WERI-Rb-1 (cell line): ENCODE data around the gene FAT2.

ENCODE experiments used
- DNase-seq: peaks from one replicate; pipeline ENCODE4 v3.0.0-alpha.2; 2020
- H3K27ac ChIP-seq: fragments of 250-450 bp; sonication (Bioruptor Pico); 2 replicates; pipeline ENCODE4 v1.5.1; 2020; ENCODE audit warnings: mild to moderate bottlenecking, moderate library complexity
- H3K27me3 ChIP-seq: fragments of 250-450 bp; sonication (Bioruptor Pico); 2 replicates; pipeline ENCODE4 v1.5.1; 2021; ENCODE audit warnings: mild to moderate bottlenecking, low read depth, moderate library complexity; ENCODE audit not compliant: insufficient read depth, severe bottlenecking
- H3K36me3 ChIP-seq: fragments of 250-450 bp; sonication (Bioruptor Pico); 2 replicates; pipeline ENCODE4 v1.5.1; 2020; ENCODE audit warnings: mild to moderate bottlenecking, moderate library complexity
- H3K4me3 ChIP-seq: 2 replicates; pipeline ENCODE4 v1.5.1; 2011; ENCODE audit warnings: low read depth, mild to moderate bottlenecking, control low read depth, low read length
- H3K9me3 ChIP-seq: fragments of 250-450 bp; sonication (Bioruptor Pico); 2 replicates; pipeline ENCODE4 v1.5.1; 2021; ENCODE audit warnings: mild to moderate bottlenecking, moderate library complexity; ENCODE audit not compliant: severe bottlenecking
- TF ChIP-seq, protein P1 (sequence below): IDR thresholded peaks from 2 replicates; pipeline ENCODE4 v1.5.1; 2011; ENCODE audit warnings: low read depth, mild to moderate bottlenecking, control low read depth, inconsistent platforms, low read length

FAT2 gene

GRCh38 chr5:151624476-151624875 is 33.3 kb upstream of the FAT2 start:
- DNase-seq: no peak
- H3K27me3 ChIP-seq: no peaks in the 10 kb centered on the region
- no peak overlapping the region for H3K4me3 ChIP-seq
- no peaks in the 10 kb centered on the region for H3K36me3 ChIP-seq
- H3K27ac ChIP-seq: no peak overlapping the region
- no peaks in the 10 kb centered on the region for H3K9me3 ChIP-seq
- TF ChIP-seq, protein P1, sequence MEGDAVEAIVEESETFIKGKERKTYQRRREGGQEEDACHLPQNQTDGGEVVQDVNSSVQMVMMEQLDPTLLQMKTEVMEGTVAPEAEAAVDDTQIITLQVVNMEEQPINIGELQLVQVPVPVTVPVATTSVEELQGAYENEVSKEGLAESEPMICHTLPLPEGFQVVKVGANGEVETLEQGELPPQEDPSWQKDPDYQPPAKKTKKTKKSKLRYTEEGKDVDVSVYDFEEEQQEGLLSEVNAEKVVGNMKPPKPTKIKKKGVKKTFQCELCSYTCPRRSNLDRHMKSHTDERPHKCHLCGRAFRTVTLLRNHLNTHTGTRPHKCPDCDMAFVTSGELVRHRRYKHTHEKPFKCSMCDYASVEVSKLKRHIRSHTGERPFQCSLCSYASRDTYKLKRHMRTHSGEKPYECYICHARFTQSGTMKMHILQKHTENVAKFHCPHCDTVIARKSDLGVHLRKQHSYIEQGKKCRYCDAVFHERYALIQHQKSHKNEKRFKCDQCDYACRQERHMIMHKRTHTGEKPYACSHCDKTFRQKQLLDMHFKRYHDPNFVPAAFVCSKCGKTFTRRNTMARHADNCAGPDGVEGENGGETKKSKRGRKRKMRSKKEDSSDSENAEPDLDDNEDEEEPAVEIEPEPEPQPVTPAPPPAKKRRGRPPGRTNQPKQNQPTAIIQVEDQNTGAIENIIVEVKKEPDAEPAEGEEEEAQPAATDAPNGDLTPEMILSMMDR: no peak

DNA sequence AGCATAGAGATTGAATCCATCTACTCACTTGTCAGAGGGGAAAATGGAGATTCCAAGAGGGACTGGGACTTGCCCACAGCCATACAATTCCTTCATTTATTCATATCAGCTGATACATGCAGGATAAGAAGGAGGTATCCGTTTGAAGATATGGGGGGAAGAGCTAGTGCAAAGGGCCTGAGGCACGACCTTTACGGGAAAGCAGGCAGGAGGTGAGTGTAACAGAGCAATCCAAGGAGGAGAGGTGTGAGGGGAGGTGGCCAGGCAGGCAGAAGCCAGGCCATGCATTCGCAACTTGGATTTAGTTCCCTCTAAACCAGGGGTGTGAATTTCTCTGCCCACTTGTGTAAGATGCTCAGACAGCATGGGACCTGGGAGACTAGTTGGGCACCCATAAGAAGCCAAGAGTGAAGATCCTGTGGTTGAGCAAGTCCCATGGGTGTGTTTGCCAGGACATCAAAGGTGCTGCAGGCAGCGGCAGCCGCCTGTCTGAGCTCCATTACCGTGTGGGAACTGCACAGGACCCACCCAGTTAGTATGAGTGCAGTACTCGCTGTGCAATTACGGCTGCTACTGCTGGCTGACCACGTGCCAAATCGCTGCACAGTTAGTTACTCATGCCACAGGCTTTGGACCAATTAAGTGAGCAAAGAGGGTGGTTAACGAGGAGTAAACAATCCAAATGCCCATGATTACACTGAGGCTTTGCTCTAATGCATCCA is 31.4 kb upstream of the FAT2 start:
- Histone ChIP-seq H3K9me3 (no peaks in the 10 kb centered on the region), H3K4me3 (no peak overlapping the region), H3K27ac (no peak overlapping the region), H3K27me3 (no peaks in the 10 kb centered on the region), H3K36me3 (no peaks in the 10 kb centered on the region)
- no peak for DNase-seq
- TF ChIP-seq, protein P1: no peak

- Histone ChIP-seq H3K27me3 (no peaks in the 10 kb centered on the region), H3K9me3 (no peaks in the 10 kb centered on the region), H3K27ac (no peak overlapping the region), H3K36me3 (no peaks in the 10 kb centered on the region), H3K4me3 (no peak overlapping the region)
- TF ChIP-seq, protein P1: no peak
- DNase-seq: no peak
Observed at GRCh38 chr5:151620461-151620840, 29.3 kb upstream of the FAT2 start.

DNA sequence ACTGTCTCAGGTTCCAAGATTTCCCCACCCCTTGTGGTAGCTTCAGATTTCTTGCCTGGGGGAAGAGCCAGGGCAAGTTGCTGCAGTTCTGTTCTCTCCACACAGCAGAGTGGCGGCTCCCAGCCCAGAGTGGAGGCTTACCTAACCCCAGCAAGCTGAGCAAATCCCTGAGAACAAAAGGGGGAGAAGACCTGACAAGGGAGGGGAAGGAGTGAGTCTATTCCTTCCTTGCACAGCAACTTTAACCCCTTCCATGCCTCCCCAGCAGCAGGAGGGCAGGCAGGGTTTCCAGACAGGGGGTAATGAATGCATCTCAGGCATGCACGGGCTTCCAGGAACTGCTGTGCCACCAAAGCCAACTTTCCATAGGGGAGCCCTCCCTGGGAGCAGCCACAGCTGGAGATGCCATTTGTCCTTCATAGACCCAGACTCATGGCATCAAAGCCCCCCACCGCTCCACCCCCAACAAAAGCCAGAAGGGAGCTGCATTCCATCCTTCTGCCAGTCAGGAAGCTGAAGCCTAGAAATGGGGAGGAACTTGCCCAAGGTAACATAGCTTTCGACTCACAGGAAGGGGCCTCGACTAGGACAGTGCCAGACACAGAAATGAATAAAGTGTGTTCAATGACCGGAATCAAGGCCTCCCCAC is 28.8 kb upstream of the FAT2 start:
- H3K27me3 ChIP-seq: no peaks in the 10 kb centered on the region
- TF ChIP-seq, protein P1: no peak
- DNase-seq: no peak
- H3K4me3 ChIP-seq: no peak overlapping the region
- H3K36me3 ChIP-seq: no peaks in the 10 kb centered on the region
- H3K27ac ChIP-seq: no peak overlapping the region
- H3K9me3 ChIP-seq: no peaks in the 10 kb centered on the region

DNA sequence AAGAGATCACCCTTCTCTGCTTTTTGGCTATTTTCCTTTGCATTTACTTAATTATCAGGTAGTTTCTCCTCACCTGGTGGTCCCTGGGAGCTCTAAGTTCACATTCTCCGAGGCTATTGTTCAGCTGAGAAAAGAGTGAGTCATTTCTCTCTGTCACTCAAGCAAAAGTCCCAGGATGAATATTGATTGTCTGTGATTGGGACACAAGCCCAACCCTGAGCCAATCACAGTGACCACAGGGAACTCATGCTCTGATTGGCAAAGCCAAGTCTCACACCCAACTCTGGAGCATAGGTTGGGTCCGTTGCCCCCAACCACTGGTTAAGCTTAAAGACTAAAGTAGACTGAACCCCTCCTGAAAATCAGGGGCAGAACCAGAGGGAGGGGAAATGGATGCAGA is 27.8 kb upstream of the FAT2 start:
- H3K27me3 ChIP-seq: no peaks in the 10 kb centered on the region
- H3K27ac ChIP-seq: no peak overlapping the region
- TF ChIP-seq, protein P1: no peak
- H3K9me3 ChIP-seq: no peaks in the 10 kb centered on the region
- no peak for DNase-seq
- no peak overlapping the region for H3K4me3 ChIP-seq
- no peaks in the 10 kb centered on the region for H3K36me3 ChIP-seq
